Measurements from ENCODE around the gene CCDC188.

DNA sequence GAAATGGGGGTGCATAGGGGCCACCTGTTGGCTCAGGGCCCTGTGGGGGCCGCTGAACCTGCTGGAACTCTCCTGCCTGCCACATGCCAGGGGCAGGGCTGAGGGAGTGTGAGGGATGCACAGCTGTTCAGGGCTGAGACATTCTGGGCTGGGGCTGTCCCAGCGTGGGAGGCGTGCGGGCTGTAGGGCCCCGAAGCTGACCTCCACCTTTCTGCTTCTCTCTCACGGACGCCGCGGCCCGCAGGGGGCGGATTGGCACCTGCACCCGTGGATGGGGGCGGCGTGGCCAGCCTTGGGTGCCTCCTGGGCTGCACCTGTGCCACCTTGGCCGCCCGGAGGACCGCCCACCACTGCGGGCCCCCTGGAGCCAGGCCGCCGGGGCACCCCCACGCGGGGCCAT lies 4.1 kb downstream of the CCDC188 start:
- TF ChIP-seq, protein P1, sequence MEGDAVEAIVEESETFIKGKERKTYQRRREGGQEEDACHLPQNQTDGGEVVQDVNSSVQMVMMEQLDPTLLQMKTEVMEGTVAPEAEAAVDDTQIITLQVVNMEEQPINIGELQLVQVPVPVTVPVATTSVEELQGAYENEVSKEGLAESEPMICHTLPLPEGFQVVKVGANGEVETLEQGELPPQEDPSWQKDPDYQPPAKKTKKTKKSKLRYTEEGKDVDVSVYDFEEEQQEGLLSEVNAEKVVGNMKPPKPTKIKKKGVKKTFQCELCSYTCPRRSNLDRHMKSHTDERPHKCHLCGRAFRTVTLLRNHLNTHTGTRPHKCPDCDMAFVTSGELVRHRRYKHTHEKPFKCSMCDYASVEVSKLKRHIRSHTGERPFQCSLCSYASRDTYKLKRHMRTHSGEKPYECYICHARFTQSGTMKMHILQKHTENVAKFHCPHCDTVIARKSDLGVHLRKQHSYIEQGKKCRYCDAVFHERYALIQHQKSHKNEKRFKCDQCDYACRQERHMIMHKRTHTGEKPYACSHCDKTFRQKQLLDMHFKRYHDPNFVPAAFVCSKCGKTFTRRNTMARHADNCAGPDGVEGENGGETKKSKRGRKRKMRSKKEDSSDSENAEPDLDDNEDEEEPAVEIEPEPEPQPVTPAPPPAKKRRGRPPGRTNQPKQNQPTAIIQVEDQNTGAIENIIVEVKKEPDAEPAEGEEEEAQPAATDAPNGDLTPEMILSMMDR (IDR thresholded peaks at IDR 0.05) = no peak
- TF ChIP-seq POLR2AphosphoS5 (IDR thresholded peaks at IDR 0.05) = no peak
